ENCODE results near the gene OSBPL1A. TPM values are rescaled to one million over a fixed set of nuclear protein-coding genes. Genes with fewer than 3 reads are reported as not detected.

OSBPL1A gene
- total RNA-seq, 1 donor from 2014 or later, result 50.6 TPM

DNA sequence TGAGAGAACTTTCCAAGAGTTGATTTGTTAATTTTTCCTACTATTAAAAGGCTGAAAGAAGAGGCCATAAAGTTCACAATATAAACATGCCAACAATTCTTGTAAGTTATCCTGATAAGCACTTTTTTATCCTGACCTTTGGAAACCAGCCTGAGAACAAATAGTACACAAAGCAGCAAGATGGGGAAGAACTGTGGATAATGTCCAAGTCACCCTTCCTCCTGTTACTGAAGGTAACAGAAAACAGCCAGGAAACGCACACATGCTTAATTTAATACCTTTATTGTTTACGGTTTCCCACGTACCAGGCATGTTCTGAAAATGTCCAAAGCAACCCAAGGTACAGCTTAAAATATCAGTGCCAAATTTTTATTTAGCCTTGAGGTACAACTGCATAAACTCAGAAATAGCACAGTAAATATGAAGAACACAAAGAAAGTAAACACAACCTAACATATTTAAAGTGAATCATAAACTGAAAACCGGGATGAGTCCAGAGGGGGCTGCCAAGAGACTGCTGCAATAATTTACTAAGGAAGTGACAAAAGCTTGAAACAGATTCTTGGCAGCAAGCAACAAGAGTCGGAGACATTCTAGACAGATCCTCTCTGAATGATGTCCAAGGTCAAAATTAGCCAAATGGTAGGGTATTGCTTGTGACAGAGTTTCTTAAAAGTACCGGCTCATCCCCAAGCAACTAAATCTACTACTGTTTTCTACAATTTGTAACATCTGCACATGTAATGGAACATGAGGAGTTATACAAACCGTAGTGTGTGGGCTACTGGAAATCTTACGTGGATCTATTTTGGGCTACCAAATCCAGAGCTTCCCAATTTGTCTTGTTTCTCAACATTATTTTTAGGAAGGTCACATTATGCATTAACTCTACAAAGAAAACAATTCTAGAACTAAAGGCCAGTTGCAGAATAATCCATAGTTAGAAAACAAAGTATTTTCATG, 165.6 kb downstream of the OSBPL1A start:
- intact Hi-C loops (cut with DNase I), result no loop called here
- peak; percentile 52 to 62 for ATAC-seq
- Histone ChIP-seq H3K27ac (peak overlapping the region; percentile 10), H3K9me3 (no peaks in the 10 kb centered on the region), H3K4me3 (no peak overlapping the region), H3K36me3 (peaks cover 12% of the 10 kb centered on the region), H3K27me3 (ENCODE audit: low read depth) (no peaks in the 10 kb centered on the region), H3K4me1 (peaks cover 6% of the 10 kb centered on the region)
- no peak for DNase-seq
- TF ChIP-seq, protein P1, sequence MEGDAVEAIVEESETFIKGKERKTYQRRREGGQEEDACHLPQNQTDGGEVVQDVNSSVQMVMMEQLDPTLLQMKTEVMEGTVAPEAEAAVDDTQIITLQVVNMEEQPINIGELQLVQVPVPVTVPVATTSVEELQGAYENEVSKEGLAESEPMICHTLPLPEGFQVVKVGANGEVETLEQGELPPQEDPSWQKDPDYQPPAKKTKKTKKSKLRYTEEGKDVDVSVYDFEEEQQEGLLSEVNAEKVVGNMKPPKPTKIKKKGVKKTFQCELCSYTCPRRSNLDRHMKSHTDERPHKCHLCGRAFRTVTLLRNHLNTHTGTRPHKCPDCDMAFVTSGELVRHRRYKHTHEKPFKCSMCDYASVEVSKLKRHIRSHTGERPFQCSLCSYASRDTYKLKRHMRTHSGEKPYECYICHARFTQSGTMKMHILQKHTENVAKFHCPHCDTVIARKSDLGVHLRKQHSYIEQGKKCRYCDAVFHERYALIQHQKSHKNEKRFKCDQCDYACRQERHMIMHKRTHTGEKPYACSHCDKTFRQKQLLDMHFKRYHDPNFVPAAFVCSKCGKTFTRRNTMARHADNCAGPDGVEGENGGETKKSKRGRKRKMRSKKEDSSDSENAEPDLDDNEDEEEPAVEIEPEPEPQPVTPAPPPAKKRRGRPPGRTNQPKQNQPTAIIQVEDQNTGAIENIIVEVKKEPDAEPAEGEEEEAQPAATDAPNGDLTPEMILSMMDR (IDR thresholded peaks at IDR 0.05), result no peak

DNA sequence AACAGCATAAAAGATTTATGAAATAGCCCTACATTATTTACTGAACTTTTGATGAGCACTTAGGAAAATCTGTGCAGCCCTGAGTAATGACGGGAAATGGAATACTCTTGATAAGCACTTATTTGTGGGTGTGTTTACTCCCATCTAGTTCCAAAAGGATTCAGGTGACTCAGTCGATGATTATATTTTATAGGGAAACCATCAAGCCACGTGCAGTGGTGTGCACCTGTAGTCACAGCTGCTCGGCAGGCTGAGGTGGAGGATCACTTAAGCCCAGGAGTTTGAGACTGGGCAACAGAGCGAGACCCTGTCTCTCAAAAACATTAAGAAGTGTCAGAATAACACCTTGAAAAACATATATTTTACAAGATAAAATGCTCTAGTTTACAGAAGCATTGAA, 166.9 kb downstream of the OSBPL1A start:
- TF ChIP-seq, protein P1 (IDR thresholded peaks at IDR 0.05), result no peak
- Histone ChIP-seq H3K36me3 (peaks cover 5% of the 10 kb centered on the region), H3K9me3 (no peaks in the 10 kb centered on the region), H3K4me1 (peaks cover 6% of the 10 kb centered on the region), H3K27ac (no peak overlapping the region), H3K27me3 (ENCODE audit: low read depth) (no peaks in the 10 kb centered on the region), H3K4me3 (no peak overlapping the region)
- intact Hi-C loops (cut with DNase I), result no loop called here
- ATAC-seq (peak in 1 of 2 donors; percentile 36), DNase-seq (no peak)

DNA sequence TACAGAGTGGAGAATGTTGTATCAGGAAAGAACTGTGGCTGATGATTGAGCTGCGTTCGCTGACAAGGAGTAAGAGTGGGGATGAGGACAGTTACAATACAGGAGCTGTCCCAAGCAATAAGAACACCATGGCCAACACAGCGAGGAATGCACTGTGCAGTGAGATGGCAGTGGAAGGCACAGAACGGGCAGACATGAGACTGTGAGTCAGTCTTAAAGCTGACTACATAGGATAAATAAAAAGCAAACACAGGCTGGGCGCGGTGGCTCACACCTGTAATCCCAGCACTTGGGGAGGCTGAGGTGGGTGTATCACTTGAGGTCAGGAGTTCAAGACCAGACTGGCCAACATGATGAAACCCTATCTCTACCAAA, 169.0 kb downstream of the OSBPL1A start:
- intact Hi-C loops (cut with DNase I), result no loop called here
- H3K27me3 ChIP-seq (ENCODE audit: low read depth), result no peaks in the 10 kb centered on the region
- ATAC-seq (no peak), DNase-seq (no peak)
- H3K36me3 ChIP-seq, result peaks cover 13% of the 10 kb centered on the region
- no peak overlapping the region for H3K4me3 ChIP-seq
- no peak overlapping the region for H3K27ac ChIP-seq
- TF ChIP-seq, protein P1 (IDR thresholded peaks at IDR 0.05), result no peak
- H3K9me3 ChIP-seq, result no peaks in the 10 kb centered on the region
- H3K4me1 ChIP-seq, result peaks cover 6% of the 10 kb centered on the region

DNA sequence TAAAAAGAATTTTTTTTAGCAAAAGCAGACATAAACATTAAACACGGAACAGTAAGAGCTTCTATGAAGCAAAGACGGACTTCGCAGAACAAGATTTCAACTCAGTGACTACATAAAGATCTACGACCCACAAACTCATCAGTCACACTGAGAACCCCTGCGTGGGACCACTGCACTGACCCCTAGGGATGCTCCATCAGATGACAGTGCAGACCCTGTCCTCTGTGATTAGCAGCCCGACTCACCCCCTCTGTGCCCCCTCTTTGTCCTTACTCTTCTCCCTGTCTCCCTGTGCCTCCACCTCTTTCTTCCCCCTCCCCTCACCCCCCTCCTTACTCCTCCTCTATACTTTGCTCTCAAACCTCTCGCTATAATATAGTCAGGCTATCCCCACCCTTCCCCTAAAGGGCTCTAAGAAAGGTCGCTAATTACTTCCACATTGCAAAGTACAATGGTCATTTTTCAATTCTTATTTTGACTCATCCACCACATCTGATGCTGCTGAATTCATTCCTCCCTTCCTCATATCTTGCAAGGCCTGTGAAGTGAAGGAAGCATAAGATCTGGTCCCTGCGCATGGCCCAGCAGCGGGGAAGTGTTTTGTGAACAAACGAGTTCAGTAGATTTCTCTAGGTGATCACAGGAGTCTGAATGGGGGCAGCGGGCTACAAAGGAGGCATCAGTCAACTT, 169.5 kb downstream of the OSBPL1A start:
- Histone ChIP-seq H3K4me3 (no peak overlapping the region), H3K36me3 (peaks cover 13% of the 10 kb centered on the region)
- TF ChIP-seq, protein P1 (IDR thresholded peaks at IDR 0.05), result no peak

DNA sequence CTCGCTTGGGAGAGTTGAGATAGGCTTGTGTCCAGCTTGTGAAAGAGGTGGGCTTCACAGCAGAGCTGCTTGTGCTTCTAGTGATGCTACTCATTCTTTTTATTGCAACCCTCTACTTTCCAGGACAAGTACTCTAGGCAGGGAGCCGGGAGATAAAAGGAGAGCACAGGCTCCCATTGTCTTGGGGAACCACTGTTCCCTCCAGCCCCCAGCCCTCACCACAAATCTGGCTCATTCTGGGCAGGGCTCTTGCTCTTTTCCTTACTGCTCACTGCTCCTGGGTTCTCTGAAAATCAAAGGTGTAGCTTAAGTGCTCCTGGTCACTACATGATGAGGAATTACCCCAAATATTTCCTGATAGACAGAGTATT, 177.3 kb downstream of the OSBPL1A start:
- intact Hi-C loops (cut with DNase I), result no loop called here
- TF ChIP-seq, protein P1 (IDR thresholded peaks at IDR 0.05), result no peak
- Histone ChIP-seq H3K27me3 (ENCODE audit: low read depth) (no peaks in the 10 kb centered on the region), H3K27ac (no peak overlapping the region), H3K4me3 (no peak overlapping the region), H3K4me1 (peaks cover 14% of the 10 kb centered on the region), H3K9me3 (no peaks in the 10 kb centered on the region), H3K36me3 (peaks cover 13% of the 10 kb centered on the region)
- DNase-seq (no peak), ATAC-seq (no peak)

More for the DNA sequence above, 169.5 kb downstream of the OSBPL1A start:
- Histone ChIP-seq H3K27ac (no peak overlapping the region), H3K9me3 (no peaks in the 10 kb centered on the region), H3K4me1 (peaks cover 6% of the 10 kb centered on the region), H3K27me3 (ENCODE audit: low read depth) (no peaks in the 10 kb centered on the region)
- intact Hi-C loops (cut with DNase I), result no loop called here
- no peak for DNase-seq
- ATAC-seq, result no peak
